ENCODE results near the gene KIF2A.

DNA sequence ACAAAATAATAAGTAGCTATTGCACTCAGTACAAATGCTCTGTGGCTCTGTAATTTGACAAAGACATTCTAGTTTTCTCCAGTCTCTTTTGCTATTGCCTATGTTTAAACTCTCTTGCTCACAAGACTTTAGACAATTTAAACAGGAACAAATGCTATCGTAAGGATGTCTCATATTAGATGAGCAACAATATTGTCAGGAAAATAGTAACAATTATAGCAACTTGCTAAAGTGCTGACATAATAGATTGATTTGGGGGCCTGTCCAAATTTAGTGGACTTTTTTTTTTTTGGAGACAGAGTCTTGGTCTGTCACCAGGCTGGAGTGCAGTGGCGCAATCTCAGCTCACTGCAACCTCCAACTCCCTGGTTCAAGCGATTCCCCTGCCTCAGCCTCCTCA, 11.8 kb downstream of the KIF2A start:
- TF ChIP-seq, protein P1, sequence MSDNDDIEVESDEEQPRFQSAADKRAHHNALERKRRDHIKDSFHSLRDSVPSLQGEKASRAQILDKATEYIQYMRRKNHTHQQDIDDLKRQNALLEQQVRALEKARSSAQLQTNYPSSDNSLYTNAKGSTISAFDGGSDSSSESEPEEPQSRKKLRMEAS (IDR thresholded peaks at IDR 0.05; ENCODE audit: insufficient read depth, insufficient read length) = no peak
- TF ChIP-seq, protein P2, sequence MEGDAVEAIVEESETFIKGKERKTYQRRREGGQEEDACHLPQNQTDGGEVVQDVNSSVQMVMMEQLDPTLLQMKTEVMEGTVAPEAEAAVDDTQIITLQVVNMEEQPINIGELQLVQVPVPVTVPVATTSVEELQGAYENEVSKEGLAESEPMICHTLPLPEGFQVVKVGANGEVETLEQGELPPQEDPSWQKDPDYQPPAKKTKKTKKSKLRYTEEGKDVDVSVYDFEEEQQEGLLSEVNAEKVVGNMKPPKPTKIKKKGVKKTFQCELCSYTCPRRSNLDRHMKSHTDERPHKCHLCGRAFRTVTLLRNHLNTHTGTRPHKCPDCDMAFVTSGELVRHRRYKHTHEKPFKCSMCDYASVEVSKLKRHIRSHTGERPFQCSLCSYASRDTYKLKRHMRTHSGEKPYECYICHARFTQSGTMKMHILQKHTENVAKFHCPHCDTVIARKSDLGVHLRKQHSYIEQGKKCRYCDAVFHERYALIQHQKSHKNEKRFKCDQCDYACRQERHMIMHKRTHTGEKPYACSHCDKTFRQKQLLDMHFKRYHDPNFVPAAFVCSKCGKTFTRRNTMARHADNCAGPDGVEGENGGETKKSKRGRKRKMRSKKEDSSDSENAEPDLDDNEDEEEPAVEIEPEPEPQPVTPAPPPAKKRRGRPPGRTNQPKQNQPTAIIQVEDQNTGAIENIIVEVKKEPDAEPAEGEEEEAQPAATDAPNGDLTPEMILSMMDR (IDR thresholded peaks at IDR 0.05; ENCODE audit: extremely low read depth in 1 of 2, insufficient read depth in 1 of 2, low read depth in 1 of 2, low read length in 2 of 2) = no peak
- TF ChIP-seq EZH2 (IDR thresholded peaks at IDR 0.05; ENCODE audit: borderline replicate concordance, low read depth, low read length, severe bottlenecking) (no peak), POLR2AphosphoS5 (IDR thresholded peaks at IDR 0.05; ENCODE audit: insufficient read depth, low read depth, low read length) (no peak), POLR2A (IDR thresholded peaks at IDR 0.05; ENCODE audit: low read depth, low read length) (no peak), MYC (IDR thresholded peaks at IDR 0.05; ENCODE audit: low read depth, low read length) (no peak), FOS (IDR thresholded peaks at IDR 0.05; ENCODE audit: borderline replicate concordance, insufficient read depth, low read length) (no peak), JUN (IDR thresholded peaks at IDR 0.05; ENCODE audit: borderline replicate concordance, insufficient read depth, insufficient read length, low read depth) (no peak)

Data from endothelial cell of umbilical vein (primary cell).